GM12875 (cell line): Measurements from ENCODE around the gene CD82.

Experiments used
- H3K4me3 ChIP-seq: one replicate; pipeline ENCODE4 v1.5.1; 2011; ENCODE audit warnings: low read depth, low read length, control low read depth
- CTCF ChIP-seq: IDR thresholded peaks from 2 replicates; pipeline ENCODE4 v1.5.1; 2011; ENCODE audit warnings: low read depth, mild to moderate bottlenecking, control low read depth, inconsistent platforms, low read length, moderate library complexity, borderline replicate concordance; ENCODE audit not compliant: insufficient read depth

The CD82 gene

GRCh38 chr11:44601471-44602370 is 36.3 kb downstream of the CD82 start:
- H3K4me3 ChIP-seq = no peak overlapping the region
- TF ChIP-seq CTCF = no peak

- TF ChIP-seq CTCF = no peak
- H3K4me3 ChIP-seq = no peak overlapping the region
Observed at GRCh38 chr11:44602891-44603310, 37.4 kb downstream of the CD82 start.

GRCh38 chr11:44604171-44604581 is 38.7 kb downstream of the CD82 start:
- no peak for TF ChIP-seq CTCF
- no peak overlapping the region for H3K4me3 ChIP-seq

GRCh38 chr11:44605068-44605708 is 39.7 kb downstream of the CD82 start:
- no peak for TF ChIP-seq CTCF
- no peak overlapping the region for H3K4me3 ChIP-seq

GRCh38 chr11:44605965-44606364 is 40.5 kb downstream of the CD82 start:
- TF ChIP-seq CTCF = no peak
- H3K4me3 ChIP-seq = no peak overlapping the region

GRCh38 chr11:44606472-44606871 is 41.0 kb downstream of the CD82 start:
- no peak for TF ChIP-seq CTCF
- H3K4me3 ChIP-seq = no peak overlapping the region

GRCh38 chr11:44607319-44607962 is 42.0 kb downstream of the CD82 start:
- TF ChIP-seq CTCF = no peak
- H3K4me3 ChIP-seq = no peak overlapping the region
